Choroid plexus epithelial cell (primary cell): ENCODE data around the gene PRR23A.

Source experiments
- DNase-seq: peaks from one replicate; pipeline ENCODE4 v3.0.0-alpha.2; 2010; ENCODE audit warnings: low read depth
- H3K4me3 ChIP-seq: 2 replicates; pipeline ENCODE4 v1.5.1; 2011; ENCODE audit warnings: low read depth, mild to moderate bottlenecking, control low read depth, low read length, moderate library complexity
- CTCF ChIP-seq: conservative IDR thresholded peaks from 2 replicates; pipeline ENCODE4 v1.5.1; 2011; ENCODE audit warnings: low read depth, mild to moderate bottlenecking, control low read depth, inconsistent platforms, low read length, moderate library complexity

The PRR23A gene

GRCh38 chr3:138987181-138987580 lies 18.9 kb downstream of the PRR23A start:
- no peak overlapping the region for H3K4me3 ChIP-seq
- DNase-seq: no peak
- no peak for TF ChIP-seq CTCF

- no peak overlapping the region for H3K4me3 ChIP-seq
- DNase-seq: no peak
- no peak for TF ChIP-seq CTCF
Observed at GRCh38 chr3:138985932-138986331, 20.1 kb downstream of the PRR23A start.

- TF ChIP-seq CTCF: no peak
- H3K4me3 ChIP-seq: no peak overlapping the region
- no peak for DNase-seq
Observed at GRCh38 chr3:138984816-138985215, 21.3 kb downstream of the PRR23A start.

GRCh38 chr3:138976047-138976446 lies 30.0 kb downstream of the PRR23A start:
- H3K4me3 ChIP-seq: no peak overlapping the region
- DNase-seq: no peak
- no peak for TF ChIP-seq CTCF

GRCh38 chr3:138975351-138975750 lies 30.7 kb downstream of the PRR23A start:
- TF ChIP-seq CTCF: no peak
- no peak overlapping the region for H3K4me3 ChIP-seq
- DNase-seq: no peak

GRCh38 chr3:138974462-138974861 lies 31.6 kb downstream of the PRR23A start:
- no peak overlapping the region for H3K4me3 ChIP-seq
- no peak for TF ChIP-seq CTCF
- peak; percentile 15 for DNase-seq

GRCh38 chr3:138972941-138973340 lies 33.1 kb downstream of the PRR23A start:
- TF ChIP-seq CTCF: no peak
- no peak for DNase-seq
- no peak overlapping the region for H3K4me3 ChIP-seq
